Peyer's patch (tissue), 4 donors: ENCODE results near the gene GPRIN3.

Source experiments
- POLR2A ChIP-seq, 2 donors: fragments of 450-650 bp; IDR thresholded peaks; one replicate each; pipeline ENCODE4 v1.5.1; 2017; ENCODE audit warnings: antibody characterized with exemption in 2 of 2, mild to moderate bottlenecking in 2 of 2, moderate library complexity in 2 of 2
- TF ChIP-seq, protein P1 (sequence below), 6 experiments: fragments of 450-650 bp in 4 of 6; fragments of 200-600 bp in 2 of 6; sonication (generic) in 1 of 6; IDR thresholded peaks; one replicate each; pipeline ENCODE4 v1.5.1; 2017 to 2019; ENCODE audit warnings: antibody characterized with exemption in 6 of 6, mild to moderate bottlenecking in 3 of 6, moderate library complexity in 1 of 6

DNA sequence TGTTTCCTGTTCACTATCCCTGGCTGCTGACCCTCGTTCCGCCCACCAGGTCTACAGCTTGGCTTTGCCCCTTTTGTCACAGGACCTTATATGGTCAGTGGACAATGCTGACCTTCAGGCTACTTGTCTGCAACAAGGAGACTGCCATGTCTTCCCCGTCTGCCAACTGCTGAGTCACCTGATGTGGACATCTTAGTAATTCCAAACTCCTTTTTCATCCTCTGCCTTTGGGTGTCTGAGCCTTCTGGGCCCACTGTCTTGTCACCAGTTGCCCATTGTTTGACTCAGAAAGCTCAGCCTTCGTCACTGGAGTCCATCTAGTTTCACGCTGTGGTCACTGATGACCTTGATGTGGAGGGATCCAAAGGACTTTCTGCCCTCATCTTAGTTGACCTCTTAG is 30.2 kb downstream of the GPRIN3 start:
- no peak for TF ChIP-seq POLR2A (IDR thresholded peaks at IDR 0.05)
- TF ChIP-seq, protein P1, sequence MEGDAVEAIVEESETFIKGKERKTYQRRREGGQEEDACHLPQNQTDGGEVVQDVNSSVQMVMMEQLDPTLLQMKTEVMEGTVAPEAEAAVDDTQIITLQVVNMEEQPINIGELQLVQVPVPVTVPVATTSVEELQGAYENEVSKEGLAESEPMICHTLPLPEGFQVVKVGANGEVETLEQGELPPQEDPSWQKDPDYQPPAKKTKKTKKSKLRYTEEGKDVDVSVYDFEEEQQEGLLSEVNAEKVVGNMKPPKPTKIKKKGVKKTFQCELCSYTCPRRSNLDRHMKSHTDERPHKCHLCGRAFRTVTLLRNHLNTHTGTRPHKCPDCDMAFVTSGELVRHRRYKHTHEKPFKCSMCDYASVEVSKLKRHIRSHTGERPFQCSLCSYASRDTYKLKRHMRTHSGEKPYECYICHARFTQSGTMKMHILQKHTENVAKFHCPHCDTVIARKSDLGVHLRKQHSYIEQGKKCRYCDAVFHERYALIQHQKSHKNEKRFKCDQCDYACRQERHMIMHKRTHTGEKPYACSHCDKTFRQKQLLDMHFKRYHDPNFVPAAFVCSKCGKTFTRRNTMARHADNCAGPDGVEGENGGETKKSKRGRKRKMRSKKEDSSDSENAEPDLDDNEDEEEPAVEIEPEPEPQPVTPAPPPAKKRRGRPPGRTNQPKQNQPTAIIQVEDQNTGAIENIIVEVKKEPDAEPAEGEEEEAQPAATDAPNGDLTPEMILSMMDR (IDR thresholded peaks at IDR 0.05) = no peak
